UCSD-AML1 (cell line): ENCODE measurements around the gene BICDL1.

ENCODE experiments used
- DNase-seq: peaks from one replicate; lab custom pipeline; 2025; ENCODE audit not compliant: unreplicated experiment; lab: John Stamatoyannopoulos, UW

The BICDL1 gene

GRCh38 chr12:120099738-120100137 lies 110.7 kb downstream of the BICDL1 start:
- no peak for DNase-seq

- DNase-seq = no peak
Measured at GRCh38 chr12:120100630-120101029, 111.6 kb downstream of the BICDL1 start.

- DNase-seq = peak; percentile 19
Measured at GRCh38 chr12:120101182-120101581, 112.1 kb downstream of the BICDL1 start.

- DNase-seq = no peak
Measured at GRCh38 chr12:120101617-120102016, 112.6 kb downstream of the BICDL1 start.

- peak; percentile 42 for DNase-seq
Measured at GRCh38 chr12:120102189-120103043, 113.4 kb downstream of the BICDL1 start.

- DNase-seq = no peak
Measured at GRCh38 chr12:120103044-120103338, 114.0 kb downstream of the BICDL1 start.

- no peak for DNase-seq
Measured at GRCh38 chr12:120103371-120103770, 114.3 kb downstream of the BICDL1 start.

- no peak for DNase-seq
Measured at GRCh38 chr12:120106151-120106550, 117.1 kb downstream of the BICDL1 start.

GRCh38 chr12:120109570-120110267 lies 120.7 kb downstream of the BICDL1 start:
- no peak for DNase-seq

GRCh38 chr12:120110550-120111501 lies 121.8 kb downstream of the BICDL1 start:
- DNase-seq = peak; percentile 81

GRCh38 chr12:120115066-120115465 lies 126.0 kb downstream of the BICDL1 start:
- no peak for DNase-seq

- peak; percentile 44 for DNase-seq
Measured at GRCh38 chr12:120115692-120116440, 126.8 kb downstream of the BICDL1 start.

- no peak for DNase-seq
Measured at GRCh38 chr12:120116441-120116791, 127.4 kb downstream of the BICDL1 start, which contains the start of gene RAB35. Gene RAB35, minus strand, starts transcription at chr12:120116753. Its CDS starts 103 bp downstream, at chr12:120116650.

GRCh38 chr12:120116792-120117651 lies 128.0 kb downstream of the BICDL1 start:
- DNase-seq = peak; percentile 98

GRCh38 chr12:120117961-120118320 lies 128.9 kb downstream of the BICDL1 start:
- DNase-seq = no peak

- no peak for DNase-seq
Measured at GRCh38 chr12:120118321-120119061, 129.5 kb downstream of the BICDL1 start.

- no peak for DNase-seq
Measured at GRCh38 chr12:120119271-120119973, 130.4 kb downstream of the BICDL1 start.

GRCh38 chr12:120121343-120121742 lies 132.3 kb downstream of the BICDL1 start:
- no peak for DNase-seq
